NCI-H1048 (cell line): Measurements from ENCODE around the gene AKAP9.
"Not testable (repeated sequence)": the region's sequence is repeated elsewhere in the genome, so short reads cannot be mapped to it uniquely, and the experiment has no call there.

ENCODE experiments used
- DNase-seq: peaks from one replicate; lab custom pipeline; 2025; lab: John Stamatoyannopoulos, UW

AKAP9 gene

DNA sequence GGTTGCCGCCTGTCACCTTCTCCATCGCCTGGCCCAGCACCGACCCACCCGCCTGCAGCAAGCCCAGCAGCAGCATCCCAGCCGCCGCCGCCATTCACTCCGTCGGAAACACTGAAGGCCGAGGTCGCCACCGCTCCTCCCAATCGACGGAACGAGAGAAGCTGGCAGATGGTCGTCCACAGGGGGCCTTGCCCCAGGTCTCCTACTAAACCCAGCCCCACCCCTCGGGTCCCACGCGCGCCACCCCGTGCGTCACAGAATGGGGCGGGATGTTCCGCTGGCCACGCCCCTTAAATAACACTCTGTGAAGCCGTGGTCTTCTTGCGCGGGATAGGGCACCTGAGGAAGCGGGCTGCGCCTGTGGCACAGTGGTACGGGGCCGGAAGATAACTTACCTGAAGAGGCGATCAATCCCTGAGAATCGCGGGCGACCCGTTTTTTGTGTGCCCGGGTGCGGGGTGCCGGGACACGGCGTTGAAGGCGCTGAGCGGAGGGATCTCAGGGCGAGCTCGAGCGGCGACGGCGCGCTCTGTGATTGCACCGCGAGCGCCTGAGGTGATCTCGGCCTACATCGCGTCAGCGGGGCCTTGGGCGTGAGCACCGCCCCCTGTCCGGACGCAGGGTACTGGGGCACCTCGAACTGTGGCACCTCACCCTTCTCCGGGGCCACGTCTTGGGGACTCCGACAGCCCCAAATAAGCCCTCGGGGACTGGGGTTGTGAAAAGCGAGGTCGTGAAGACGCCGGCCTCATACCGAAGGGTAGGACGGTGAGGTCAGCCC lies 193.8 kb downstream of the AKAP9 start, which contains the start of gene CYP51A1:
TSS of gene CYP51A1 (minus strand) at position 207 of the 781 bp plus-strand sequence. CDS start at position 94, 113 bp downstream.
- DNase-seq = peak; percentile 70

DNA sequence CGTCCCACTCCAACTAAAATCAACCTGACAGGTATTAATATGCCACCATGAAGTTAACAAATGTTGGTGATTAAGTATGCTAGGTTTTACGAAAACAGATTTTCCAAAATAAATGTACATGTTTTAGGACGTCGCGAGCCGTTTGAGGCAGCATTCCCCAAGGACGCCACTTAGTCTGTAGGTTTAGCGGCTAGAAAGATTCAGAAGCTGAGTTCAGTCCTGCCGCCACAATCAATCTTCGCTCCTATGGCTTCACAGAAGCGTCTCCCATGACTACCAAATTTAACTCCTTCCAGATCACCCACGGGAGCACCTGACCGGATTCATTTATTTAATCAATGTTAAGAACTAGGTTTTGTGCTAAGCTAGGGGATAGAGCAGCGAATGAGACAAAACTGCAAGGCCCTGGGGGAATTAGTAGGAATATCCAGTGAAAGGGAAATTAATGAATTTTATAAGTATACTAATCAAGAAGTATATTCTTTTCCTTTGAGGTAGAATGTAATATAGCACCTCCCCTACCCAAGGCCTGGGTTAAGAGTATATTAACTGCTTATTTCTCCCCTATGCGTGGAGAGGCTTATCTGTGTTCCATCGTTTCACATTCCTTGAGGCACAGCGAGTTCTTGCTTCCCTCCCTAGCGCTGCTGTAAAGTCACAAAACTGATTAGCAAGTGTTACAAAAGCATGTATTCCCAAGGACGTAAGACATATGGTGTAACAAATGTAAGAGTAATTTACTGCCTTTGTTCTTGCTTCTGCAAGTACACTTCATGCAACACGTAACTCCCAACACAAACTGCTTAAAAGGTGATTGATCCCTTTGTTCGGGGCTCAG lies 194.6 kb downstream of the AKAP9 start:
- DNase-seq = no peak

DNA sequence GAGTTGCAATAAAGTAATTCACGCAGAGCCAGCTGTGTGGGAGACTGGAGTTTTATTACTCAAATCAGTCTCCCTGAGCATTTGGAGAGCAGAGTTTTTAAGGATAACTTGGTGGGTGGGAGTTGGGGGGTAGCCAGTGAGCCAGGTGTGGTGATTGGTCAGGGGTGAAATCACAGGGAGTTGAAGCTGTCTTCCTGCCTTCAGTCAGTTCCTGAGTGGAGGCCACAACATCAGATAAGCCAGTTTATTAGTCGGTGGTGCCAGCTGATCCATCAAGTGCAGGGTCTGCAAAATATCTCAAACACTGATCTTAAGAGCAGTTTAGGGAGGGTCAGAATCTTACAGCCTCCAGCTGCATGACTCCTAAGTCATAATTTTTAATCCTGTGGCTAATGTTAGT lies 196.9 kb downstream of the AKAP9 start:
- DNase-seq = no peak

DNA sequence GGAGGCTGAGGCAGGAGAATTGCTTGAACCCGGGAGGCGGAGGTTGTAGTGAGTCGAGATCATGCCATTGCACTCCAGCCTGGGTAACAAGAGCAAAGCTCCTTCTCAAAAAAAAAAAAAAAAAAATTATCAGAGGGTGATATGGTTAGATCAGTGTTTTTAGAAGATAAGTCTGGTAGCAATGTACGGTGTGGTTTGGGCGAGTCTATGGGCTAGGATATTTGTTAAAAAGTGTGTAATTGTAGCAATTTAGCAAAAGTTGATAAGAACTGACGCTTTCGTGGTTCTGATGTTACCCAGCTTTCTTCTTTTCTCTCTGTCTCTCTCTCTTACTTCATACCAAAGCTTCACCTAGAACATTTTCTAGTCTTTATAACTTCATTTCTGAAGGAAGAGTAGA lies 200.5 kb downstream of the AKAP9 start:
- no peak for DNase-seq

DNA sequence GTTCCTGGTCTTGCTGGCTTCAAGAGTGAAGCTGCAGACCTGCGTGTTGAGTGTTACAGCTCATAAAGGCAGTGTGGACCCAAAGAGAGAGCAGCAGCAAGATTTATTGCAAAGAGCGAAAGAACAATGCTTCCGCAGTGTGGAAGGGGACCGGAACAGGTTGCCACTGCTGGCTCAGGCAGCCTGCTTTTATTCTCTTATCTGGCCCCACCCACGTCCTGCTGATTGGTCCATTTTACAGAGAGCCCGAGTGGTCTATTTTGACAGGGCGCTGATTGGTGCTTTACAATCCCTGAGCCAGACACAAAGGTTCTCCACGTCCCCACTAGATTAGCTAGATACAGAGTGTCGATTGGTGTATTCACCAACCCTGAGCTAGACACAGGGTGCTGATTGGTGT lies 202.1 kb downstream of the AKAP9 start:
- DNase-seq = not testable (repeated sequence)

DNA sequence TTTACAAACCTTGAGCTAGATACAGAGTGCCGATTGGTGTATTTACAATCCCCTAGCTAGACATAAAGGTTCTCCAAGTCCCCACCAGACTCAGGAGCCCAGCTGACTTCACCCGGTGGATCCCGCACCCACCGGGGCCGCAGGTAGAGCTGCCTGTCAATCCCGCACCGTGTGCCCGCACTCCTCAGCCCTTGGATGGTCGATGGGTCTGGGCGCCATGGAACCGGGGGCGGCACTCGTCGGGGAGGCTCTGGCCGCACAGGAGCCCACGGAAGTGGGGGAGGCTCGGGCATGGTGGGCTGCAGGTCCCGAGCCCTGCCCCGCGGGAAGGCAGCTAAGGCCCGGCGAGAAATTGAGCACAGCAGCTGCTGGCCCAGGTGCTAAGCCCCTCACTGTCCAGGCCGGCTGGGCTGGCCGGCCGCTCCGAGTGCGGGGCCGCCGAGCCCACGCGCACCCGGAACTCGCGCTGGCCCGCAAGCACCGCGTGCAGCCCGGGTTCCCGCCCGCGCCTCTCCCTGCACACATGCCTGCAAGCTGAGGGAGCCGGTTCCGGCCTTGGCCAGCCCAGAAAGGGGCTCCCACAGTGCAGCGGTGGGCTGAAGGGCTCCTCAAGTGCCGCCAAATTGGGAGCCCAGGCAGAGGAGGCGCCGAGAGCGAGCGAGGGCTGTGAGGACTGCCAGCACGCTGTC lies 202.7 kb downstream of the AKAP9 start:
- DNase-seq = not testable (repeated sequence)

DNA sequence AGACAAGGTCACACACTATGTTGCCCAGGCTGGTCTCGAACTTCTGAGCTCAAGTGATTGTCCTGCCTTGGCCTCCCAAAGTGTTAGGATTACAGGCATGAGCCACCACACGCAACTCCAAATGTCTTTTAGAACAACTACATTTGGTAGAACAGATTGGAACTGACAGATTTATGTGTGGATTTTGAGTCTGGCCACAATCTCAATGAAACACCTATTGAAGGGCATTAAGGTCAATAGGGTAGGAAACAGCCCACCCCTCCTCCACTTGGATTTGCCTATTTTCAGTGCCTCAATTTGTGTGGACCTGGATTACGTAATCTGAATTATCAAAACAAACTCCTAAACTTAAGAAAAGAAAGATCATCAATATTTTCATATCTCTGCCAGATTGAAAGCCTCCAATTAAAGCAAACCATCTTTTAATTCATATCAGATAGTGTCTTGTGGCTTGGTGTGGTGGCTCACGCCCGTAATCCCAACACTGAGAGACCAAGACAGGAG lies 209.1 kb downstream of the AKAP9 start:
- DNase-seq = no peak

DNA sequence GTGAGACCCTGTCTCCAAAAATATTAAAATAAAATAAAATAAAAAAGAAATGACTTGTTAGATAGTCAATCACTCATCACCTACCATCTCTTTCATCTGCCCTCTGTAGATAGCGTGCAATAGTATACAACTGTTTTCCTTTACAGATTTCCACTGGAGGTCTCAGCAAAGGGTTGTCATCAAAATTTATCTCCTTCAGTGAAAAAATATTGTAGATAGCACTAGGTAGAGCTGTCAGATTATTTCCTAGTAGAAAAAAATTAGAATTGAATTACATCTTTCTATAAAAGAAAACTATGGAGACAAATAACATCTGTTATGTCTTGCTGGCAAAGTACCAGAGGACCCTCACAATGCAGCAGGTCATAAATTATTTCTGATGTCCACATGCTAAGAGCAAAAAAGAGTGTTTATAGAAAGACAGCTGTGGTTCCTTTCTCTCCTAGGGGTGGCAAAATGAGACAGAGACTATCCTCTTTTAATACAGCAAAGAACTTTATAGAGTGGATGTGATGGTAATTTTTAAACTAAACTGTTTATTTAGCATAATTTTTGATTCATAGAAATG lies 209.9 kb downstream of the AKAP9 start:
- no peak for DNase-seq

DNA sequence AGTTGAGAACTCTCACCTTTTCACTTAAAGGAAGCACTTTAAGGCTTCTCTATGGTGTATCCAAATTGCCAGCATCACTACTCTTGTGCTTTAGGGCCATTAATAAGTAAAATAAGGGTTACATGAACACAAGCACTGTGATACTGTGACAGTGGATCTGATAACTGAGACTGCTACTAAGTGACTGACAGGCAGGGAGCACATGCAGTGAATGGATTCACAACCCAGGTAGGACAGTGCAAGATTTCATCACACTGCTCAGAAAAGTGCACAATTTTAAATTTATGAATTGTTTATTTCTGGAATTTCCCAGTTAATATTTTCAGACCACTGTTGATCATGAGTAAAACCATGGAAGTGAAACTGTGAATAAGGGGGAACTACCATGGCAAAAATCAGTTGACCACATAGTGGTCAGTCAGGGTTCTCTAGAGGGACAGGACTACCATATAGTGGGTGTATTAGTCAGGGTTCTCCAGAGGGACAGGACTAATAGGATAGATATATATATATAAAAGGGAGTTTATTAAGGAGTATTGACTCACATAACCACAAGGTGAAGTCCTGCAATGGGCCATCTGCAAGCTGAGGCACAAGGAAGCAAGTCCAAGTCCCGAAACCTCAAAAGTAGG lies 214.6 kb downstream of the AKAP9 start:
- no peak for DNase-seq

DNA sequence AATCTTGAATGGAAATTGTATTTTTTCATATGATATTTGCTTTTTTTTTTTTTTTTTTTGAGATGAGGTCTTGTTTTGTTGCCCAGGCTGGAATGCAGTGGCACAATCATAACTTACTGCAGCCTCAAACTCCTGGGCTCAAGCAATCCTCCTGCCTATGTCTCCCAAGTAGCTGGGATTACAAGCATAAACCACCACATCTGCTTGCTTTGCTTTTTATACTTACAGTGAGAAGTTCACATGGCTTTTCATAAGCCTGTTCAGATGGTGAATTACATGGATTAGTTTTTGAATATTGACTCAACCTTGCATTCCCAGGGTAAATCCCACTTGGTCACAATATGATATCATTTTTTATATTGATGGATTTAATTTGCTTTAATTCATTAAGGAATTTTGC lies 216.3 kb downstream of the AKAP9 start:
- DNase-seq = no peak

DNA sequence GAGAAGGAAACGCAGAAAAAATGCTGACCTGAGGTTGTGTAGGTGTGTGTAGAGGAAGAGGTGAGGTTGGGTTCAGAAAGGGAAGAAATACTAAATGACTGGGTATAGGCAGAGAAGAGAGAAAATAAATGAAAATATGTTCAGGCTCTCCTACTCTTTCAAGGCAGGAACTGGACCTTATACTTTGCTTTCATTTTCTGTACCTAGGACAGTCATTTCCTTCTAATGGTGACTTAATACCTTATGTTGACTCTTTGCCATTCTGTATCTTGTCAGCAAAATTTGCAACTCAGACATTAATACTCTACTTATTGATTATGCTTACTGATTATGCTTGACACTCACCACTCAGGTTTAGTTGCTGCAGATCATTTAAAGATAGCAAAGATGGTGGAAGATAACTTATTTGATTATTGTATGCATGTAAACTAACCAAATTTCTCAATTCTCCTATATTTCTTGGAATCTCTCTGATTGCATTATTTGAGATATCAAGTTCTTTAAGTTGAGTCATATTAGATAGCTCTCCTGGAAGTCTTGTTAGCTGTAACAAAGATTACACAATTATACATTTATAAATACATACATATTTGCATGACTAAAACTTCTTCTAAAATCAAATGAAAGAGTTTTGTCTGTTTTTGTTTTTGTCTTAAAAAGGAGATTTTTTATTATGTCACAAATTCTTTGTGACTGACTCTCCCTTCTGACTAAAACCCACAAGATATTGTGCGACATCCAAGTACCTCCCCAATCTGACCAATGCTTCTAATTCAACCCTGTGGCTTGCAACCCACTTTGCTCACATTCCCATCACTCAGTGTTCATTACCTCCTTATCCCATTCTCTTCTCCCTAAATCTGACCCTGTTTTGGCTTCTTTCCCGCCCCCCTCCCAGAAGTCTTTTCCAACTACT lies 218.3 kb downstream of the AKAP9 start:
- no peak for DNase-seq
